ENCODE data around the gene CD79B.

- TF ChIP-seq CTCF (IDR thresholded peaks at IDR 0.05) (no peak), POLR2A (IDR thresholded peaks at IDR 0.05) (no peak)
These were observed 590 bp upstream of the CD79B start for GRCh38 chr17:63932721-63933120.
